NCI-H2196 treated with DMSO at 0.1 percent for 48 hours (cell line): Measurements from ENCODE around the gene SLC30A7.

Experiments used
- DNase-seq: peaks from one replicate; lab custom pipeline; 2025; ENCODE audit not compliant: unreplicated experiment; lab: John Stamatoyannopoulos, UW

SLC30A7 gene

GRCh38 chr1:100971021-100971420 lies 75.1 kb downstream of the SLC30A7 start:
- DNase-seq: no peak

GRCh38 chr1:100972185-100972584 lies 76.3 kb downstream of the SLC30A7 start:
- DNase-seq: no peak

GRCh38 chr1:100976936-100977335 lies 81.0 kb downstream of the SLC30A7 start:
- DNase-seq: no peak

- DNase-seq: no peak
Observed at GRCh38 chr1:100979631-100980030, 83.7 kb downstream of the SLC30A7 start.

GRCh38 chr1:100982793-100983192 lies 86.9 kb downstream of the SLC30A7 start:
- no peak for DNase-seq

- no peak for DNase-seq
Observed at GRCh38 chr1:100988121-100988520, 92.2 kb downstream of the SLC30A7 start.

- no peak for DNase-seq
Observed at GRCh38 chr1:100989306-100990077, 93.6 kb downstream of the SLC30A7 start.

- DNase-seq: no peak
Observed at GRCh38 chr1:100995198-100995988, 99.5 kb downstream of the SLC30A7 start.

GRCh38 chr1:100998426-100998825 lies 102.5 kb downstream of the SLC30A7 start:
- no peak for DNase-seq

- no peak for DNase-seq
Observed at GRCh38 chr1:101000131-101000873, 104.4 kb downstream of the SLC30A7 start.

GRCh38 chr1:101002551-101002950 lies 106.7 kb downstream of the SLC30A7 start:
- no peak for DNase-seq

GRCh38 chr1:101003012-101003650 lies 107.2 kb downstream of the SLC30A7 start:
- DNase-seq: no peak

GRCh38 chr1:101004061-101004460 lies 108.2 kb downstream of the SLC30A7 start:
- no peak for DNase-seq

GRCh38 chr1:101004670-101005069 lies 108.8 kb downstream of the SLC30A7 start:
- DNase-seq: no peak

GRCh38 chr1:101005183-101005582 lies 109.3 kb downstream of the SLC30A7 start:
- DNase-seq: no peak

GRCh38 chr1:101005871-101006270 lies 110.0 kb downstream of the SLC30A7 start:
- no peak for DNase-seq

- DNase-seq: no peak
Observed at GRCh38 chr1:101006553-101006952, 110.7 kb downstream of the SLC30A7 start.

GRCh38 chr1:101008229-101008834 lies 112.4 kb downstream of the SLC30A7 start:
- DNase-seq: no peak

GRCh38 chr1:101013776-101014175 lies 117.9 kb downstream of the SLC30A7 start:
- no peak for DNase-seq

GRCh38 chr1:101017448-101017847 lies 121.6 kb downstream of the SLC30A7 start:
- no peak for DNase-seq

- DNase-seq: no peak
Observed at GRCh38 chr1:101022294-101022693, 126.4 kb downstream of the SLC30A7 start.
